SK-N-MC (cell line): ENCODE measurements around the gene ITGB5.

Experiments
- EZH2 ChIP-seq: fragments of 200-600 bp; sonication (generic); IDR thresholded peaks from one replicate; pipeline ENCODE4 v1.6.1; 2017; ENCODE audit warnings: antibody characterized with exemption
- FOXP2 ChIP-seq: optimal IDR thresholded peaks from 2 replicates; pipeline ENCODE3; 2011; ENCODE audit warnings: mild to moderate bottlenecking, moderate library complexity; ENCODE audit not compliant: insufficient read depth; ENCODE audit errors: extremely low read length, control extremely low read depth
- POLR2AphosphoS5 ChIP-seq: IDR thresholded peaks from 2 replicates; pipeline ENCODE4 v1.6.1; 2012; ENCODE audit warnings: mild to moderate bottlenecking, low read depth, low read length, borderline replicate concordance

- TF ChIP-seq POLR2AphosphoS5 (no peak), EZH2 (no peak), FOXP2 (no peak)
These were observed 135.7 kb downstream of the ITGB5 start for GRCh38 chr3:124751501-124751900.
